GM18499 (cell line): Measurements from ENCODE around the gene ST3GAL3.

Source experiments
- ATAC-seq: cut with Tn5 transposase; IDR thresholded peaks from one replicate; pipeline ENCODE4 v1.9.1; 2021; ENCODE audit warnings: moderate number of reproducible peaks; ENCODE audit not compliant: insufficient read depth, unreplicated experiment

The ST3GAL3 gene

GRCh38 chr1:43902058-43902831 lies 194.9 kb downstream of the ST3GAL3 start:
- no peak for ATAC-seq

DNA sequence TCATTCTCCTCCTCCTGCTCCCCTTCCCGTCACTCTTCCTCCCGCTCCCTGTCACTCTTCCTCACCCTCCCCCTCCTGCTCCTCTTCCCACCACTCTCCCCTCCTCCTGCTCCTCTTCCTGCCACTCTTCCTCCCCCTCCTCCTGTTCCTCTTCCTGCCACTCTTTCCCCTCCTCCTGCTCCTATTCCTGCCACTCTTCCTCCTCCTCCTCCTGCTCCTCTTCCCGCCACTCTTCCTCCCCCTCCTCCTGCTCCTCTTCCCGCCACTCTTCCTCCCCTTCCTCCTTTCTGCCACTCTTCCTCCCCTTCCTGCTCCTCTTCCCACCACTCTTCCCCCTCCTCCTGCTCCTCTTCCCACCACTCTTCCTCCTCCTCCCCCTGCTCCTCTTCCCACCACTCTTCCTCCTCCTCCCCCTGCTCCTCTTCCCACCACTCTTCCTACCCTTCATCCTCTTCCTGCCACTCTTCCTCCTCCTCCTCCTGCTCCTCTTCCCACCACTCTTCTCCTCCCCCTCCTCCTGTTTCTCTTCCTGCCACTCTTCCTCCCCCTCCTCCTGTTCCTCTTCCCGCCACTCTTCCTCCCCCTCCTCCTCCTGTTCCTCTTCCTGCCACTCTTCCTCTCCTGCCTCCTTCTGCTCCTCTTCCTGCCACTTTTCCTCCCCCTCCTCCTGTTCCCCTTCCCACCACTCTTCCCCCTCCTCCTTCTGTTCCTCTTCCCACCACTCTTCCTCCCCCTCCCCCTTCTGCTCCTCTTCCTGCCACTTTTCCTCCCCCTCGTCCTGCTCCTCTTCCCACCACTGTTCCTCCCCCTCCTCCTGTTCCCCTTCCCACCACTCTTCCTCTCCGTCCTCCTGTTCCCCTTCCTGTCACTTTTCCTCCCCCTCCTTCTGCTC lies 197.6 kb downstream of the ST3GAL3 start:
- no peak for ATAC-seq

- ATAC-seq, result no peak
These were observed 200.9 kb downstream of the ST3GAL3 start for GRCh38 chr1:43908226-43908625.

DNA sequence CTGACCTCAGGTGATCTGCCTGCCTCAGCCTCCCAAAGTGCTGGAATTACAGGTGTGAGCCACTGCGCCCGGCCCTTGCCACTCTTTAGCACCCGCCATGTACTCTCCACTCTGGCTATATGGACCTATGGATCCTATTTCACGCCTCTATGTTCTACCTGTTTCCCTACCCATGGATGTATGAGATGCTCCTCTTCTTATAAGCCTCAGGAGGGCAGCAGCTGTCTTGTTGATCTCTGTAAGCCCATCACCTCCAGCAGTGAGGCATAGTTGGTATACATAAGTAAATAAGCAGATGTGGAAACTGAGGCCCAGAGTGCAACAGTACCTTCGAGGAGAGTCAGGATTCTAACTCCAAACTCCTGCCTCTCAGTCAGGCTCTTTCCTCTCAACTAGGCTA lies 201.5 kb downstream of the ST3GAL3 start:
- no peak for ATAC-seq

- no peak for ATAC-seq
These were observed 203.0 kb downstream of the ST3GAL3 start for GRCh38 chr1:43910343-43910742.

DNA sequence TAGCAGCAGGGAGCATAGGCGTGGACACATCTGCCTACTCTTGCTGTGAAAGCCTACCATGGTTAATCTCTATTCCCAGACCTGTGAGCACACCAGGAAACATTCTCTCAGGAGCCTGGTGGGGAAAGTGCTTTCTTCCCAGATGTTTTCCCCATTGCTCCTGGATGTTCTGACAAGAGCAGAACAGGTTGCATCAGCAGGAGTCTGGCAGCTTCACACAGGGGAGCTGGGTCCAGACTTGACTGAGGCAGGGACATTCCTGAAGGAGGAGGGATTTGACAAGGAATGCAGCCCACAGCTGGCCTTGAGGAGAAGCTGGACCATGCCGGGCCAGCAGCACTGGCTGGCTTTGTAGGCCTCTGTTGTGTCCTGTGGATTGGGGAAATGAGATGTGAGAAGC lies 205.3 kb downstream of the ST3GAL3 start:
- no peak for ATAC-seq

- no peak for ATAC-seq
These were observed 205.7 kb downstream of the ST3GAL3 start for GRCh38 chr1:43913051-43913501.

- no peak for ATAC-seq
These were observed 206.5 kb downstream of the ST3GAL3 start for GRCh38 chr1:43913666-43914360.

- no peak for ATAC-seq
These were observed 207.5 kb downstream of the ST3GAL3 start for GRCh38 chr1:43914576-43915525.

- no peak for ATAC-seq
These were observed 212.6 kb downstream of the ST3GAL3 start for GRCh38 chr1:43919906-43920305.

DNA sequence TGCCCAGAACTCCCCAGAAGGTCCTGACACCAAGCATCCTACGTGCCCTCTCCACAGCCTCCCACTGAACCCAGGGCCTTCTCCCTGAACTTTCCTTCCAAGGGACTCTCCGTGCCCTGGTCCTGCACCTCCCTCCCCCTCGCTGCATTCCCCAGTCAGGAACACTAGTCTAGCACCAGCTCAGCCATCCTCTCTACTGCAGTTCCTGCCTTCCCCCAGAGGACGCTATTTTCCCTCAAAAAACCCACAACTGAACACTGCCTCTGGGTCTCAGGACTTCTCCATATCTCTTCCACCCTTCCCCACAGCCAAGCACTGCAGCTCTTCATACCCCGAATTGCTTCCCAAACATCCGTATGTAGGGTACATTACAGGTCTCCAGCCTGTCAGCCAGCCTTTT lies 213.7 kb downstream of the ST3GAL3 start:
- no peak for ATAC-seq

GRCh38 chr1:43924516-43924915 lies 217.2 kb downstream of the ST3GAL3 start:
- ATAC-seq, result no peak

- no peak for ATAC-seq
These were observed 218.5 kb downstream of the ST3GAL3 start for GRCh38 chr1:43925846-43926245.

DNA sequence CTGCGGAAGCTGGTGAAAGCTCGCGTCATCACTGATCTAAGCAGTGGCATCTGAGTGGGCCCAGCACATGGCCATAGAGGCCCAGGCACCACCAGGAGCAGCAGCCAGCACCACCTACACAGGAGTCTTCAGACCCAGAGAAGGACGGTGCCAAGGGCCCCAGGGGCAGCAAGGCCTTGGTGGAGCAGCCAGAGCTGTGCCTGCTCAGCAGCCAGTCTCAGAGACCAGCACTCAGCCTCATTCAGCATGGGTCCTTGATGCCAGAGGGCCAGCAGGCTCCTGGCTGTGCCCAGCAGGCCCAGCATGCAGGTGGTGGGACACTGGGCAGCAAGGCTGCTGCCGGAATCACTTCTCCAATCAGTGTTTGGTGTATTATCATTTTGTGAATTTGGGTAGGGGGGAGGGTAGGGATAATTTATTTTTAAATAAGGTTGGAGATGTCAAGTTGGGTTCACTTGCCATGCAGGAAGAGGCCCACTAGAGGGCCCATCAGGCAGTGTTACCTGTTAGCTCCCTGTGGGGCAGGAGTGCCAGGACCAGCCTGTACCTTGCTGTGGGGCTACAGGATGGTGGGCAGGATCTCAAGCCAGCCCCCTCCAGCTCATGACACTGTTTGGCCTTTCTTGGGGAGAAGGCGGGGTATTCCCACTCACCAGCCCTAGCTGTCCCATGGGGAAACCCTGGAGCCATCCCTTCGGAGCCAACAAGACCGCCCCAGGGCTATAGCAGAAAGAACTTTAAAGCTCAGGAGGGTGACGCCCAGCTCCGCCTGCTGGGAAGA lies 223.0 kb downstream of the ST3GAL3 start:
- no peak for ATAC-seq

- ATAC-seq, result no peak
These were observed 223.6 kb downstream of the ST3GAL3 start for GRCh38 chr1:43930949-43931275.

DNA sequence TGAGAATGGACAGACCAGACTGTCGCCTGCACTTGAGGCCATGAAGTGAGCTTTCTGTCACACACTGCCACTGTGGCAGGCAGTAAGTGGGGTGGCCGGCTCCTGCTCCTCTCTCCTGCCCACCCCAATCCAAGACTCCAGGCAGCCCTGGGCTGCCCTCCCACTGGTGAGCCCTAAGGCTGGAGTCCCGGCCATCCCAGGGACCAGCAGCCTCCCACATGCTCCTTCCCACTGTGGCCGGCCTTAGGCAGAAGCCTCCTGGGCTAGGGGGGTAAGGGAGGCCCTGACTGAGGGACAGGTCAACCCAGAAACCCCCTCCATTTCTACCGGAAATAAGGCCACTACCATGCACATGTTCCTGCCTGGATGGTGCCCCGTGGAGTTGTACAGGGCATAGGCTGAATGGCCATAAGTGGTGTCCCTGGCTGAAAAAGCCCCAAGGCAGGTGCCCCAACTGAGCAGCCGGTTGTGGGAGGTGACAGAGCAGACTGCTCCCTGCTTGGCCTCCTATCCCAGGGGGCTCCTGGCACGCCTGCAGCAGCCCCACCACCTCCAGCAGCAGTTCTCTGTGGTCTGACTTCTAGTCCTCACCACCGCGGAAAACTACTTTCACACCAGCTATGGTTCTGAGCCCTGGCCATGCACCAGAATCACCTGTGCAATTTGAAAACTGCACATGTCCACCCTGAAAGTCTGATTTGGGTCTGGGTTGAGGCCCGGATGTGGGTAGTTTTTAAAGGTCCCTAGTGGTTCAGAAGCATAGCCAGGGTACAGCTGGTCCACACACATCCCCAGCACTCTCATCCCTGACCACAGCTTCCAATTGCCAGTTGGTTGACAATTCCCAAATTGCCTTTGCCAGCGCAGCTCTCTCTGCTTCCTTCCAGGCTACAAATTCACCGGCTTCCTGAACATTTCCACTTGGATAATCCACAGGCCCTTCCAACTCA lies 224.7 kb downstream of the ST3GAL3 start:
- no peak for ATAC-seq

DNA sequence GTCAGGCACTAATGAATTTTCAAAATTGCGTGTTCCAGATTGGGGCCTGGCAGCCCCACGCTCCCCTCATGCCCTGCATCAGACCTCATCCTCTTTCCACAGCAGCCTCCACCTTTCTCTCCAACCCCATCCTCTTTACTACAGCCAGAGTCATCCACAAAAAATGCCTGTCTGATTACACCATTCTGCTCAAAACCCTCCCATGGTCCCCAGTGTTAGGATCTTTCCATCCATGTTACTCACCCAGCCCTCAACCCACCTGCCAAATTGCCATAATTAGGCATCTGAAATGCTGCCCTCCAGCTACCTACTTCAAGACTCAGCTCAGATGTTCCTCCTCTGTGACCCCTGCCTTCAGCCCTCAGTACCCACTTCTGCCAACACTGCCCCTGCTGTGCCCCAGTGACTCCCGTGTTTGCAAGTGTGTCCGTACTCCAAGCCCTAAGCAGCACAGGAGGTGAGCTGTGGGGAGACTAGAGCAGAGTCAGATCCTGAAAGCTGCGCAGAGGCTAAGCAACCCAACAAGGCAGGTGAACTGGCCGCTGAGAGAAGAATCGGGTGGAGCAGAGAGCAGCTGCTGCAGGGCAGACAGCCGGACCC lies 225.6 kb downstream of the ST3GAL3 start:
- ATAC-seq, result no peak
